ENCODE data around the gene CCDC187.
A peak's percentile ranks its signal among the peaks of the same experiment; 100 is the strongest.

The CCDC187 gene

DNA sequence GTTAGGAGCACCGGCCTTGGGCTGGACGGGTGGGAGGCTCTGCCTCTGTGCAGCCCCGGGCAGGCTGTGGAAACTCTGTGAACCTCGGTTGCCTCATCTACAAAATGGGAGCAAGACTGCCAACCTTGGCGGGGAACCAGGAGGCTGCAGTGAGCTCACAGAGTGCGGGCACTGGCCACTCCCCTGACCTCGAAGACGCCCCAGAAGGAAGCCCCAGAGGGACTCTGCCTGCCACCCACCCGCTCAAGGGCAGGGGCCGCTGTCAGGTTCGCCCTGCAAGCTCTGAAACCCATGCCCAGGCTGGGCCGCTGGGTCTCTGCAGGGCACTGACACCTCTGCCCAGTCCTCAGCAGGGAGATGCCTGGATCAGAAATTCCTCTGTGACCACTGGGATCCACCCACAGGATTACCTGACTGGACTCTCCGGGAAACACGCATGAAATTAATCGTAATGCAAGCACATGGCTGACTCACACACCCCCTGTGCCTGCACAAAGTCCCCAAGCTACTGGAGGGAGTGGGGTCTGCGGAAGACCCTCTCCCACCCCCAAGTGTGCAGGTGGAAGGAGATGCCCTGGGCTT lies 7.4 kb downstream of the CCDC187 start:
- no peak for DNase-seq (ENCODE audit: low spot score)
- peak overlapping the region; percentile 31 for H3K27ac ChIP-seq
- TF ChIP-seq, protein P1, sequence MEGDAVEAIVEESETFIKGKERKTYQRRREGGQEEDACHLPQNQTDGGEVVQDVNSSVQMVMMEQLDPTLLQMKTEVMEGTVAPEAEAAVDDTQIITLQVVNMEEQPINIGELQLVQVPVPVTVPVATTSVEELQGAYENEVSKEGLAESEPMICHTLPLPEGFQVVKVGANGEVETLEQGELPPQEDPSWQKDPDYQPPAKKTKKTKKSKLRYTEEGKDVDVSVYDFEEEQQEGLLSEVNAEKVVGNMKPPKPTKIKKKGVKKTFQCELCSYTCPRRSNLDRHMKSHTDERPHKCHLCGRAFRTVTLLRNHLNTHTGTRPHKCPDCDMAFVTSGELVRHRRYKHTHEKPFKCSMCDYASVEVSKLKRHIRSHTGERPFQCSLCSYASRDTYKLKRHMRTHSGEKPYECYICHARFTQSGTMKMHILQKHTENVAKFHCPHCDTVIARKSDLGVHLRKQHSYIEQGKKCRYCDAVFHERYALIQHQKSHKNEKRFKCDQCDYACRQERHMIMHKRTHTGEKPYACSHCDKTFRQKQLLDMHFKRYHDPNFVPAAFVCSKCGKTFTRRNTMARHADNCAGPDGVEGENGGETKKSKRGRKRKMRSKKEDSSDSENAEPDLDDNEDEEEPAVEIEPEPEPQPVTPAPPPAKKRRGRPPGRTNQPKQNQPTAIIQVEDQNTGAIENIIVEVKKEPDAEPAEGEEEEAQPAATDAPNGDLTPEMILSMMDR (conservative IDR thresholded peaks at IDR 0.05; ENCODE audit: low read depth), result no peak
- CTCF ChIA-PET, result interaction anchor here (1.1 to 1.5 kb wide), 2 partner anchors 13 to 206 kb away, joined by 3 to 5 read pairs; no protein-coding TSS in a partner anchor
- POLR2A ChIA-PET (ENCODE audit: low non-redundant PET), result interaction anchor here (0.7 kb wide), 1 partner anchor 1273 kb away, joined by 3 read pairs; no protein-coding TSS in a partner anchor

DNA sequence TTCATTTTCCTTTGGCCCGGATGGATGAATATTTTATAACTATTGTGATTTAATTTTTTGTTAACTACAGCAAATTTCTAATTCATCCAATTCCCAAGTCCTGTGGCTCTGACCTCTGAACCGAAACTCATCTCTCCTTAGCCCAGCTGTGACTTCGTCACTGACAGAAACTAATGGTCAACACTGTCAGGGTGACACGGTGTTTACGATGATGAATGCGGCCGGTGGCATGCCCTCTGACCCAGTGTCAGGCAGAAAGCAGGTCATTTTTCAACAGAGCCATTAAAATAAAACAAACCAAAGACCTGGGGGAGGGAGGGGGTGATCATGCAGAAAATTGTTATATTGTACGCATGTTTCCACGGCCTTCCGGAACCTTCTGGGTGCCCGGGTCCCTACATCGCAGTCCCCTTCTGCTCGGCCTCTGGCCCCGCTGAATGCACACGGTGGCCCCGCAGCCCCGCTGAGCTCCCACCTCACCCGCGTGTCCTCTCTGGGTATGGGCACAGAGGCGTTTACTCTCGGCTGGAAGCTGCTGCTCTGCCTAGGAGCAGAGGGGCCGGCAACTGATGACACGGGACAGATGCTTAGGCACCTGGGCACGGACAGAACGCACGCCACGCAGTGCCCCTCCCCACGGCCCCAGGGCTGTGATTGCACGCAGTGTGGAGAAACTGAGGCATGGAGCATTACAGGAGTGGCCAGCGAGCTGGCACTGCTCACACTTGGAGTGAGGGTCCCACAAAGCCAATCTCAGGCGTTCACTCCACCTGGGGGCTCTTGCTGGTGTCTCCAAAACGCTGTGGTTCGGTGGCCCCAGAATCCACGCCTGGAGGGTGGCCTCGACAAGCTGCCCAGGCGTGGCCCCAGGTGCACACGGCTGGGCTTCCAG lies 8.1 kb downstream of the CCDC187 start:
- CTCF ChIA-PET, result interaction anchor here (1.5 kb wide), 1 partner anchor 12 kb away, joined by 5 read pairs; no protein-coding TSS in a partner anchor
- DNase-seq (ENCODE audit: low spot score), result no peak
- TF ChIP-seq, protein P1 (conservative IDR thresholded peaks at IDR 0.05; ENCODE audit: low read depth), result no peak
- no peak overlapping the region for H3K27ac ChIP-seq
- POLR2A ChIA-PET (ENCODE audit: low non-redundant PET), result no interaction called here

DNA sequence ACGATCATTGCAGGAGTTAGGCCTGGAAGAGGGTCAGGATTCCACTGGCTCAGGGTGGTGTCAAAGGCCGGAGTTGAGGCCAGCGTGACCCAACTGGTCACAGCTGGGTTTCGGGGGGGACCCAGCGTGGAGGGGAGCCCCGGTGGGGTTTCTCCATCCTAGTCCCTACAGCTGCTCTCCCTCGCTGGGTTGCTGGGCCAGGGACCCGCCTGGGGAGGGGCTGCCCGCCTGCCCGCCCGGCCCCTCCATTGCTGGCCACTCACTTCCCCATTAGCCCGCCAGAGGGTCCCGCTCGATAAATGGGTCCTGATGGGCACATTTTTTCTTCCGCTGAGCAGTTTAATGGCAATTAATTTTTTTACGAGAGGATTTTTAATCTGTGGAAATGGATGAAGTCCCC lies 8.8 kb downstream of the CCDC187 start:
- CTCF ChIA-PET, result no interaction called here
- POLR2A ChIA-PET (ENCODE audit: low non-redundant PET), result no interaction called here
- no peak for DNase-seq (ENCODE audit: low spot score)

DNA sequence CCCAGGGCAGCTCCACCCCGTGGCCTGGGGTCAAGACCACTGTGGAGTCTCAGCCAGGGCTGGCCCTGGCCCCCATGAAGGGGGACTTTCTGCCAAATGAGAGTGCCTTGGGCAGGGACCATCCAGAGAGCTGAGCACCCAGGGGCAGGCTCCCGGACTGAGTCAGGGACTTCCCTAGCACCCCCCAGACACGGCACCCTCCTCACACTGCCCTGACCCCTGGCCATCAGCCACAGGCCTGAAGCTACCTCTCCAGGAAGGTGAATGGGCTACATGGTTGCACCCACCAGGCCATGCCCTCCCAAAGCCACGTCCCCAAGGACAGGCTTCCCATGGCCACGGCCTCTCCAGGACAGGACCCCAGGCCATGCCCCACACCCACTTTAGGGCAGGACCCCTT lies 9.5 kb downstream of the CCDC187 start:
- no peak overlapping the region for H3K27ac ChIP-seq

More for the DNA sequence above, 8.8 kb downstream of the CCDC187 start:
- TF ChIP-seq, protein P1 (conservative IDR thresholded peaks at IDR 0.05; ENCODE audit: low read depth), result no peak
- no peak overlapping the region for H3K27ac ChIP-seq

DNA sequence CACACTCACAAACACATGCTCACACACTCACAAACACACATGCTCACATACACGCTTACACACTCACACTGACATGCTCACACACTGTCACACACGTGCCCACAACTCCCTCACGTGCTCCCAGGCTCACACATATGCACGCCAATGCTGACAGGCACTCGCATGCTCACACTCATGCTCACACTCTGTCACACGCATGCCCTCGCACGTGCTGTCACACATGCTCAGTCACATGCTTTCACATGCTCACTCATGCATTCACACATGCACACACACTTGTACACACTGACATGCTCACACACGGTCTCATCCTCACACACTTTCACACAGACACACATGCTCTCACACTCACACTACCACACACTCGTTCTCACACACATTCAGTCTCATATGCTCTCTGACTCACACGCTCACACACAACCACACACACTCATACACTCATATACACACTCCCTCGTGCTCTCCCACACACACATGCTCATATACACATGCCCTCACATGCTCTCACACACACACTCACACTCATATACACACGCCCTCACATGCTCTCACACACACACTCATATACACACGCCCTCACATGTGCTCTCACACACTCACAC lies 10.3 kb downstream of the CCDC187 start:
- ChIA-PET CTCF (no interaction called here), POLR2A (ENCODE audit: low non-redundant PET) (no interaction called here)
- TF ChIP-seq, protein P1 (conservative IDR thresholded peaks at IDR 0.05; ENCODE audit: low read depth), result no peak
- H3K27ac ChIP-seq, result peak overlapping the region; percentile 16; the same call in 1 of the 2 replicates
- DNase-seq (ENCODE audit: low spot score), result no peak

More for the DNA sequence above, 9.5 kb downstream of the CCDC187 start:
- CTCF ChIA-PET, result interaction anchor here (0.6 kb wide), 1 partner anchor 237 kb away, joined by 4 read pairs; no protein-coding TSS in a partner anchor
- TF ChIP-seq, protein P1 (conservative IDR thresholded peaks at IDR 0.05; ENCODE audit: low read depth), result no peak
- no peak for DNase-seq (ENCODE audit: low spot score)
- POLR2A ChIA-PET (ENCODE audit: low non-redundant PET), result no interaction called here
